Measurements from ENCODE around the gene NHS. TPM values are rescaled to one million over a fixed set of nuclear protein-coding genes. Genes with fewer than 3 reads are reported as not detected.

The NHS gene
- total RNA-seq, 1 donor from 2014 or later, result 8.3 TPM

- DNase-seq (ENCODE audit: extremely low spot score in 2 of 2), result no peak
- no peak overlapping the region for H3K4me3 ChIP-seq
- no peaks in the 10 kb centered on the region for H3K4me1 ChIP-seq
- TF ChIP-seq POLR2A (IDR thresholded peaks at IDR 0.05) (no peak), CTCF (IDR thresholded peaks at IDR 0.05) (no peak), POLR2AphosphoS5 (IDR thresholded peaks at IDR 0.05; ENCODE audit: insufficient read depth in 1 of 2, low read depth in 1 of 2) (no peak)
- no peaks in the 10 kb centered on the region for H3K9me3 ChIP-seq
- intact Hi-C loops (cut with DNase I), result no loop called here
- H3K36me3 ChIP-seq, result no peaks in the 10 kb centered on the region
- H3K27me3 ChIP-seq, result no peaks in the 10 kb centered on the region
- no peak overlapping the region for H3K27ac ChIP-seq
Measured at GRCh38 chrX:17459661-17460060, 84.7 kb downstream of the NHS start.

DNA sequence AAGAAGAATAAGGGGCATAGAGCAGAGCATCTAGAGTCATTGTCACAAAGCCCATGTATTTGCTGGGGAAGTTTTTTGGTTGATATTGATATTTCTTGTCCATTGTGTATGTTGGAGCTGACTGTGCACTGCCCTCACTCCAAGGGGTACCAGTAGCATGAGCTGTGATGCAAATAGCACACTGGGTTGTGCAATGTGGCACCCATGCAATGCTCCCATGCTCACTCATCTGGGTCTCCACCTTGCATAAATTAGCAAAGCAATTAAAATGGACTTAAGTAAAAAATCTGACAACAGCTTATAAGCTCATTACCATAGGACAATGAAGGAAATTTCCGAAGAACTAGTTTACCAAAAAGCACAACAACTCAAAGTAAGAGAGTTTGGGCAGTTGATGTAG is 87.9 kb downstream of the NHS start:
- intact Hi-C loops (cut with DNase I), result no loop called here
- Histone ChIP-seq H3K9me3 (no peaks in the 10 kb centered on the region), H3K4me3 (no peak overlapping the region), H3K36me3 (no peaks in the 10 kb centered on the region), H3K27ac (no peak overlapping the region), H3K4me1 (no peaks in the 10 kb centered on the region), H3K27me3 (no peaks in the 10 kb centered on the region)
- DNase-seq (ENCODE audit: extremely low spot score in 2 of 2), result peak in 1 of 2 donors; percentile 16
- no peak for TF ChIP-seq CTCF (IDR thresholded peaks at IDR 0.05)
- no peak for TF ChIP-seq POLR2A (IDR thresholded peaks at IDR 0.05)
- no peak for TF ChIP-seq POLR2AphosphoS5 (IDR thresholded peaks at IDR 0.05; ENCODE audit: insufficient read depth in 1 of 2, low read depth in 1 of 2)

GRCh38 chrX:17464194-17464593 is 89.2 kb downstream of the NHS start:
- DNase-seq (ENCODE audit: extremely low spot score in 2 of 2), result no peak
- Histone ChIP-seq H3K27ac (no peak overlapping the region), H3K27me3 (no peaks in the 10 kb centered on the region), H3K4me3 (no peak overlapping the region), H3K4me1 (no peaks in the 10 kb centered on the region), H3K36me3 (no peaks in the 10 kb centered on the region), H3K9me3 (no peaks in the 10 kb centered on the region)
- TF ChIP-seq CTCF (IDR thresholded peaks at IDR 0.05), result no peak
- TF ChIP-seq POLR2AphosphoS5 (IDR thresholded peaks at IDR 0.05; ENCODE audit: insufficient read depth in 1 of 2, low read depth in 1 of 2), result no peak
- no peak for TF ChIP-seq POLR2A (IDR thresholded peaks at IDR 0.05)
- intact Hi-C loops (cut with DNase I), result no loop called here

DNA sequence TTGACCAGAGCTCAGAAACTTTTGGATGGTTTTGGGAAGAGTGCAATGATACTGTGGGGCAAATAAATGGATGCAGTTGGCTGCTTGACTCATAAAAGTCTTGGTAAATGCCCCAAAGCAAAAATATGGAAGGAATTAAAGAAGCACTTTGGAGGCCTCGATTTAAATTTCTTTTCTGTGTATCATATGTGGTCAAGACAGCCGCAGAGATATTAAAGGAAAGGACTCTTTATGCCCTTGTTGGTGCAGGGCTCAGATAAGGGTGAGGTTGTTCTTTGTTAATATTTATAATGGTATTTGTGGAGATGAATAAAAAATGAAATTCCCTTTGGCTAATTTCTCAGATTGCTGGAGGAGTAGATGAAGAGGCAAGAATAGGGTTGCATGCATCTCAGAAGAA is 90.2 kb downstream of the NHS start:
- no peaks in the 10 kb centered on the region for H3K9me3 ChIP-seq
- no peak for DNase-seq (ENCODE audit: extremely low spot score in 2 of 2)
- H3K4me3 ChIP-seq, result no peak overlapping the region
- intact Hi-C loops (cut with DNase I), result no loop called here
- no peaks in the 10 kb centered on the region for H3K4me1 ChIP-seq
- no peak for TF ChIP-seq POLR2A (IDR thresholded peaks at IDR 0.05)
- no peak for TF ChIP-seq CTCF (IDR thresholded peaks at IDR 0.05)
- no peak for TF ChIP-seq POLR2AphosphoS5 (IDR thresholded peaks at IDR 0.05; ENCODE audit: insufficient read depth in 1 of 2, low read depth in 1 of 2)
- H3K36me3 ChIP-seq, result no peaks in the 10 kb centered on the region
- H3K27me3 ChIP-seq, result no peaks in the 10 kb centered on the region
- no peak overlapping the region for H3K27ac ChIP-seq

- TF ChIP-seq POLR2AphosphoS5 (IDR thresholded peaks at IDR 0.05; ENCODE audit: insufficient read depth in 1 of 2, low read depth in 1 of 2), result no peak
- no peak for TF ChIP-seq CTCF (IDR thresholded peaks at IDR 0.05)
- TF ChIP-seq POLR2A (IDR thresholded peaks at IDR 0.05), result no peak
- no peak overlapping the region for H3K4me3 ChIP-seq
- H3K27me3 ChIP-seq, result no peaks in the 10 kb centered on the region
- no peaks in the 10 kb centered on the region for H3K36me3 ChIP-seq
- H3K27ac ChIP-seq, result no peak overlapping the region
- intact Hi-C loops (cut with DNase I), result no loop called here
- DNase-seq (ENCODE audit: extremely low spot score in 2 of 2), result peak in 1 of 2 donors; percentile 5
- no peaks in the 10 kb centered on the region for H3K4me1 ChIP-seq
- no peaks in the 10 kb centered on the region for H3K9me3 ChIP-seq
Measured at GRCh38 chrX:17465802-17466201, 90.8 kb downstream of the NHS start.

All from vagina (tissue), 2 donors.